Activated T-cell treated with anti-CD3 and anti-CD28 coated beads for 48 hours (primary cell): Measurements from ENCODE around the gene PAGE2.
"Not testable (repeated sequence)": the region's sequence is repeated elsewhere in the genome, so short reads cannot be mapped to it uniquely, and the experiment has no call there.

Source experiments
- DNase-seq: peaks from one replicate; pipeline ENCODE4 v3.0.0-alpha.2; 2020; ENCODE audit warnings: low read depth

Gene PAGE2, protein sequence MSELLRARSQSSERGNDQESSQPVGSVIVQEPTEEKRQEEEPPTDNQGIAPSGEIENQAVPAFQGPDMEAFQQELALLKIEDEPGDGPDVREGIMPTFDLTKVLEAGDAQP

DNA sequence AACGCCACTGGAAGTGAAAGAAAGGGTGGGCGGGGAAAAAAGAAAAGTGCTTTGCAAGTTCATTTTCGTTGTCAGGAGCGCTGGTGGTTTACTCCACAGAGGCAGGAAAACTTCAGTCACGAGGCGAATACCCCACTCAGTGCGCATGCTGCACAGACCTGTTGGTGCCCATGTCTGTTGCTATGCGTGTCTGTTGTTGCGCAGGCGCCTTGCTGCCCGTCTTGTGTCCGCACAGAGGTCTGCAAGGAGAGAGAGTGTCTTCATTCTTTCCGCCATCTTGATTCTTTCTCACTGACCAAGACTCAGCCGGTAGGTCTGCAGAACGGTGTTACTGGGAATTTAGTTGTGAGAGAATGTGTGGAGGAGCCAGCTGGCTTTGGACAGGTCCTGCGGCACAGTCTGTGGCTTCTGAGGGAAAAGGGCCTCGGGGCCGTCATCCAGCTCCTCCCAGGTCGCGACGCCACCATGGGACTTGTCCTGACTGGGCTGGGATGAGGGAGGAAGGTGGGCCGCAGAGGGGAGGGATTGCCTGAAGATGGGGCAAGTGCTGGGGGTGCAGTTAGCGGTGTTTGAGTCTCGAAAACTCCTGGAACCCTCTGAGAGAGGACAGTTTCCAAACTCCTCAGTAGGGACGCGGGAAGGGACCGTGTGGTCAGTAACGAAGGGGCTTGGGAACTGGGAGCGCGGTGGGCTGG, at the start of gene PAGE2:
Gene PAGE2 (plus strand): TSS at position 224 of the 695 bp plus-strand sequence. CDS start 1,003 bp downstream, outside the sequence.
- no peak for DNase-seq

DNA sequence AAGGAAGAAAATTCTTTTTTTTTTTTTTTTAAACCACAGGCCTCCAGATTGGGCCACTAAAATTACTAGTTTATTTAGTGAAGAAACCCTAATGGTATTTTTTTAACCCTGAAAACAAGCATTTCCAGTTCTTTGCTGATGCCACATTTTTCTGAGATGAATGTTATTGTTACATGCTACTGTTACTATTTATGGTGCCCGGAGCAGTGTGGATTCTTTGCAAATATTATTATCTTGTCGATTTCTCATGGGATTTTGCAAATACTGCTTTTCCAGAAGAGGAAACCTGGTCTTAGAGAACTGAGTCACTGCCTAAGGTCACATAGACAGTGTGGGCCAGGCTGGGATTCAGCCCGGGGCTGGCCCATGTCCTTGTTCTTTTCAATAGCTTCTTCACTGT, 49.3 kb upstream of the PAGE2 start:
- no peak for DNase-seq

DNA sequence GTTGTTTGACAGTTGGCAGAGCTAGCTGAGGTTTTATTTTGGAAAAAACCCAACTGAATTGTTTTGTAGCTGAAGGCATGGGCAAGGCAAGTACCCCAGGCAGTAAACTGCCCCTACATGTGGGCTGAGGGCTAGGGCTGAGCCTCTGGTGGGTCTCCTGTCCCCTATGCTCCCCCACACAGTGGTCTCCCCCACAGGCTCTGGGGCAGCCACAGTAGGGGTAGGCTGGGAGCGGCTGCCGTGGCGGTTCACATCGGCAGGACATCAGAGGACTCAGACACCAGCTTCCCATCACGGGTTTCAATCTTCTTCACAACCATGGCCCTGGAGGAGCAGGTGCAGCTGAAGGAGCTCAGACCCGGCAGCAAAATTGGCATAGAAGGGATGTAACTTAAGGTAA, 47.3 kb upstream of the PAGE2 start:
- DNase-seq, result no peak

DNA sequence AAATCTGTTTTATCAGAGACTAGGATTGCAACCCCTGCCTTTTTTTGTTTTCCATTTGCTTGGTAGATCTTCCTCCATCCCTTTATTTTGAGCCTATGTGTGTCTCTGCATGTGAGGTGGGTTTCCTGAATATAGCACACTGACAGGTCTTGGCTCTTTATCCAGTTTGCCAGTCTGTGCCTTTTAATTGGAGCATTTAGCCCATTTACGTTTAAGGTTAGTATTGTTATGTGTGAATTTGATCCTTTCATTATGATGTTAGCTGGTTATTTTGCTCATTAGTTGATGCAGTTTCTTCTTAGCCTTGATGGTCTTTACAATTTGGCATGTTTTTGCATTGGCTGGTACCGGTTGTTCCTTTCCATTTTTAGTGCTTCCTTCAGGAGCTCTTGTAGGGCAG, 38.2 kb upstream of the PAGE2 start:
- DNase-seq, result not testable (repeated sequence)

DNA sequence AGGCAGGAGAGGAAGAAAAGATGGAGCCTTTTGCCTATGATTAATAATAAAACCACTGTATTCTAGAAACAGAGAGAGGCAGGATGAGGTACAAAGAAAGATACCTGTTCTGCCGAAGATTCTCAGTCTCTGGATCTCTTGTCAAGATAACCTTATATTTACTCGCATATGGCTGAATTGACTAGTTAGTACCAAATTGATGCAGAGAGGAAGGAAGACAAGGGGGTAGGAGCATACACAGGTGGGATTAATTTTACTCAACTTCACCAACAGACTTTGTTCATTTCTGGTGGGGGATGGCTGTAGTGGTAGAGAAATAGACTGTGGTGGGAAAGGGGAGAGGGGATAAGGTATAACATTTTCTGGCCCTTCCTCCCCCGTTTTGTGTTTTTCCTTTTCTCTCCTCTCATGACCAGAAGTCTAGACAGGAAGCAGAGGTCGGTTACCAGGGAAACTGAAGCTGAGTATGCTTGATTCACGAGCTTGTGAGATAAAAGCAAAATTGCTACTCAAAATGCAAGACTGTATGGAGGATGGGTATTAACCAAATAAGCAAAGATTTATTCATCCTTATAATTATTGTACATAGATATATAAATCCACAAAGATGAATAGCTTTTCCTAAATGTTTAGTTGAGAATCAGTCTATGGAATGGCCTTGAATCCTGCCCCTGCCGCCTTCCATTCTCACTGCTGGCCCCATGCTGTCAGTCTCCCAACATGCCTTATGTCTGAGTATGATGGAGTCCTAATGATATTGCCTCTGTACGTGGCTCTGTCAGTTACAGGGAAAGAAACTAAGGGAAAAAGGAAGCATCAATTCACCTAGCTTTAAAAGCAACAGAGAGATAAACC, 31.8 kb upstream of the PAGE2 start:
- DNase-seq, result no peak

DNA sequence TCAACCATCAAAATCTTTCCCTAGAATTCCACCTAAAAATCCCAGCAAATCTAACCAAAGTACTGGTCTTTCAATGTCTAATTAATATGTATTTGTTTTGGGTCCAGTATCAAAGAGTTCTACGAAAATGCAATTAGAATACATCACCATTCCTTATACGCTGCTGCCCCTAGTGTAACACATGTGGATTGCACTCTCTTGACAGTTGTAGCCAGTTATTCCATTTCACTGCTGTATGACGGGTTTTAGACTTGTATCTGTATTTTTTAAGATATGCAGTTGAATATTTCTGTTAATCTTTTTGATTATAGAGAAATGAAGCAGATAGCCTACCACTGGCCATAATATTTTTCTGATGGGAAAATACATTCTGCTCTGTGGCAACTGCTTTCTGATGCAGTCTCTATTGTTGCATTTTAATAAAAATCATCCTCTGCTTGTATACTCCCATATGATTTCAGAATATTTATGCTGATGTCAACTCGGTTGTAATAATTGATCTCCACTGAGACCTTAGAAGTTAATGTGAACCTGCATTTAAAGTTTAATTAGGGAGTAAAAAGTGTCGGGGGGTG, 31.1 kb upstream of the PAGE2 start:
- no peak for DNase-seq

DNA sequence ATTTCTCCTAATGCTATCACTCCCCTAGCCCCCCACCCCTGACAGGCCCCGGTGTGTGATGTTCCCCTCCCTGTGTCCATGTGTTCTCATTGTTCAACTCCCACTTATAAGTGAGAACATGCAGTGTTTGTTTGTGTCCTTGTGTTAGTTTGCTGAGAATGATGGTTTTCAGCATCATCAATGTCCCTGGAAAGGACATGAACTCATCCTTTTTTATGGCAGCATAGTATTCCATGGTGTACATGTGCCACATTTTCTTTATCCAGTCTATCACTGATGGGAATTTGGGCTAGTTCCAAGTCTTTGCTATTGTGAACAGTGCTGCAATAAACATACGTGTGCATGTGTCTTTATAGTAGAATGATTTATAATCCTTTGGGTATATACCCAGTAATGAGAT, 21.6 kb upstream of the PAGE2 start:
- DNase-seq, result not testable (repeated sequence)

DNA sequence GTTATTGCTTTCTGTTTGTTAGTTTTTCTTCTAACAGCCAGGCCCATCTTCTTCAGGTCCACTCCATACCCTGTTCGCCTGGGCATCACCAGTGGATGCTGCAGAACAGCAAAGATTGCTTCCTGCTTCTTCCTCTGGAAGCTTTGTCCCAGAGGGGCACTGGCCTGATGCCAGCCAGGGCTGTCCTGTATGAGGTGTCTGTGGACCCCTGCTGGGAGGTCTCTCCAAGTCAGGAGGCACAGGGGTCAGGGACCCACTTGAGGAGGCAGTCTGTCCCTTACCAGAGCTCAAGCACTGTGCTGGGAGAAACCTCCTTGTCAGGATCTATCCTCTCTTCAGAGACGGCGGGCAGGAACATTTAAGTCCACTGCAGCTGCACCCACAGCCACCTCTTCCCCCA, 16.5 kb upstream of the PAGE2 start:
- DNase-seq, result no peak

DNA sequence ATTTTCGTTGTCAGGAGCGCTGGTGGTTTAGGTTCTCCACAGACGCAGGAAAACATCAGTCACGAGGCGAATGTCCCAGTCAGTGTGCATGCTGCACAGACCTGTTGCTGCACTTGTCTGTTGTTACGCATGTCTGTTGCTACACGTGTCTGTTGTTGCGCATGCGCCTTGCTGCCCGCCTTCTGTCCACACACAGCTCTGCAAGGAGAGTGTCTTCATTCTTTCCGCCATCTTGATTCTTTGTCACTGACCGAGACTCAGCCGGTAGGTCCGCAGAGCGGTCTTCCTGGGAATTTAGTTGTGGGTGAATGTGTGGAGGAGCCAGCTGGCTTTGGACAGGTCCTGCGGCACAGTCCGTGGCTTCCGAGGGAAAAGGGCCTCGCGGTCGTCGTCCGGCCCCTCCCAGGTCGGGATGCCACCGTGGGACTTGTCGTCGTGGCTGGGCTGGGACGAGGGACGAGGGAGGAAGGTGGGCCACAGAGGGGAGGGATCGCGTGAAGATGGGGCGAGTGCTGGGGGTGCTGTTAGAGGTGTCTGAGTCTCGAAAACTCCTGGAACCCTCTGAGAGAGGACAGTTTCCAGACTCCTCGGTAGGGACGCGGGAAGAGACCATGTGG, 13.9 kb upstream of the PAGE2 start, which contains the start of gene PAGE2B:
Gene PAGE2B (plus strand): TSS at position 180 of the 617 bp plus-strand sequence. CDS start 1,012 bp downstream, outside the sequence.
- no peak for DNase-seq

DNA sequence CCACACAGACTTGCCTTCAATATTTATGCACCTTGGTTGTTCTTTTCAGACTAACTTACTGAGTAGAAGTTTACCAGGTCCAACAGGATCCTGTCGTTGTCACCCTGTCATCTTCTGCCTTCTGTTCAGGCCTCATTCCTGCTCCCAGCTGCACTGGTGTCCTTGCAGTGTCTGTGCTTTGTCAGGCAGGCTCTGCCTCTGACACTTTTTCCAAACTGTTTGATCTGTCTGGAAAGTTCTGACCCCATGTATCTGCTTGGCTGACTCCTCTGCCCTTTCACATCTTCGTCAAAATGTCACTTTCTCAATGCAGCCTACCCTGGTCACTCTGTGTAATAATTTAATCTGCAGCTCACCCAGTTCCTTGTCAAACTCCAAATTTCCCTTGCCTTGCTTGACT, 9.9 kb downstream of the PAGE2 start:
- no peak for DNase-seq

DNA sequence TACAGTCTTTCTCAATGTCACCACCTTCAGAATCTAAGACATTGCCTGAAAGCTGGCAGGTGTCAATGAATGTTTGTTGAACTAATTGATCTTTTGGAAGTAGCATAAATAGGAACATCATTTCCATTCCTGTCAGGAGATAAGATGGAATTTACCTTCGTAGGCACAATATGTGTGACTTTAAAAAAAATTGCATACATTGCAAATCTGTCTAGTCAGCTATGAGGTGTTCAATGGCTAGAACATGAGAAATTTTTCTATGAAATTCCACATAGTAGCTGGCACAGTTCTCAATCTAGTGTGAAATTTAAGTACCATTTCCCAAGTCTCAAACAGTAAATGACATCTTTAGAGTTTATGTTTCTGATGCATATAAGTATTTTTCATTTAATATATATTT, 10.3 kb downstream of the PAGE2 start:
- no peak for DNase-seq

DNA sequence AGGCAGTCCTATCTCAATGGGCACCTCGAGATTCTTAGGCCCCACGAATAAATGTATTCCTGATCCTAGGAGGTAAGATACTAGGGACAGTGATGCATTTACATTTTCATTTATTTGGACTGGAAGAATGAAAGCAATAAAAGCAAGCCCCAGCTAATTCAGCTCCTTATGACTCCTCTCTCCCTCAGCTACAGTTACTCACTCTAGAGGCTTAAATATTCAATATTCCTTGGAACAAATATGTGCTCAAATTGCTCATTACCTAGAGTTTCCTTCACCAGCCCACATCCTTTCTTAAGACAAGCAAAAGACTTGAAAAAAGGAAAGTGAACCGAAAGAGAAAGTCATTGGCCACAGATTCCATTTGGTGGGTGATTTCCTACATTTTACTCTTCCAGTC, 13.9 kb downstream of the PAGE2 start:
- no peak for DNase-seq

DNA sequence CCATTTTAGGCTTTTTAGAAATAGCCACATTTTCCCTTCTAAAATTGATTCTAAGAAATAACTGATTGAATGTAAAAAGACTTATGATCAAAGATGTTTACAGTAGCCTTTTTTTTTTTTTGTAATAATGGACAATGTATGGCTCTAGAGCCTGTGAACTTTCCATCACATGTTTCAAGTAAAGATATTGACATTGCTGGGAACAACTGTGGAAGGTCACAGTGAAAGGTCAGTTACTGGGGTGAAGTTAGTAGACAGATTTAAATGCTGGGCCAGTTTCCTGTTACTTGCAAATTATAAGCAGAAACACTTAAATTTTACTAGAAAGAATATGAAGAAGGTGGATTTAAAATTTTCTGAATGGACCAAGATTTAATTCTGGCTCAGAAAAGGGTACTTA, 18.4 kb downstream of the PAGE2 start:
- DNase-seq, result no peak

DNA sequence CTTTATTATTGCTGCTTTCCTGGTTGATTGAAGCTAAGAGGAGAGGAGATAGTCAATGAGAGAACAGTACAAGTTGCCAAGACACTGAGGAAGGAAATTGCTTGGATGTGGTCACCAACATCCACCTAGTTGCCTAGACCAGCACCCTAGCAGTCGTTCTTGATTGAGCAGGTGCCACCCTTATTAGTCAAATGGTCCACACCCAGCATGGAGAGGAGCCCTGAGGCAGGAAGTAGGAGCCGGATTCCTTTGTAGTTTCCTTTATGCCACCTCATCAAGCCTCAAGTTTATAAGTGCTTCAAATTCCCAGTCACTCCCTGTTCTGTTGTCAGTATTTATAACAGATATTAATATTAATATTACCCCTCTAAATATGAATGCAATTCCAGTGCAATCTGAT, 19.1 kb downstream of the PAGE2 start:
- no peak for DNase-seq

DNA sequence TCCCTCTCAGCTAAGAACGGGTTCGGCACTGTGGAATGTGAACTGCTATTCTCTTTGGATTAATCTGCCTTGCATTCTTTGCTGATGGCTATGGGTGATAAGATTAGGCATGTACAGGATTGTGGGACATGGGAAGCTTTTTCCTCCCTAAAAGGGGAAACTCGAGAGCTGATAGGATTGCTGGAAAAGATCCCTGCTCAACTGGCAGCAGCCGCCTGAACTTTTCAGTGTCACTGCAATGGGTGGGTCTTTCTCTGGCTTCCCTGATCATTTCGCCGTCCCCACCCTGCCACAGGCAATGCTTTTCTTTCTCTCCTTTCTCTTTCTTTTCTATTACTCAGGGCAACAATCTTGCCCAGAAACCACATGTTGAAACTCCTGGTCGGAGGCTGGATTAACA, 20.5 kb downstream of the PAGE2 start:
- no peak for DNase-seq

DNA sequence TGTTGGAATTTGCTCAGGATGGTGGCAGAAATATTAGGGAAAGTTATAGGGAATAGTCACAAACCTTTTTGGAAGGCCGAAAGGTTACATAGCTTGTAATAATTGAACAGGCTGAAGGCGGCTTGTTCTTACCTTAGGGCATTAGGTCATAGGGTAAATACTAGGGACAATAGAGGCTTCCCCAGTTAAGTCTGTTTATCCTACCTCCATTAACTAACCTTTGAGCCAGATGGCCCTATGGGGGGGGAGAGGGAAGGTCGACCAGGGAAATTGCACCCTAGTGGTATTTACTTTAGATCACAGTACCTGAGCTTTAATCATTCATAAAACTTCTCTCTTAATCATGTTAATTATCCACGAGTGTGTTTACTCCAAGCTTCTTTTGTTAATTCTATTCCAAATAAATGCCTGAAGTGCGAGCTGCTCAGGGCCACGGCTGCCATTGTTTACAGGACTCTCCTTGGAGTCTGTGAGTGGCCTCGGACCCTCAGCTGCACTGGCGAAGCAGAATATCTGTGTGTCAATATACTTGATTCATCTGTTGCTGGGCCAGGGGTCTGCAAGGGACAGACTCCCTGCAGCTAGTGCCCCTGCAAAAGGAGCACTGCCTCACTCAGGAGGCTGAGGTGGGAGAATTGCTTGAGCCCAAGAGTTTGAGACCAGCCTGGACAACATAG, 22.9 kb downstream of the PAGE2 start:
- no peak for DNase-seq

DNA sequence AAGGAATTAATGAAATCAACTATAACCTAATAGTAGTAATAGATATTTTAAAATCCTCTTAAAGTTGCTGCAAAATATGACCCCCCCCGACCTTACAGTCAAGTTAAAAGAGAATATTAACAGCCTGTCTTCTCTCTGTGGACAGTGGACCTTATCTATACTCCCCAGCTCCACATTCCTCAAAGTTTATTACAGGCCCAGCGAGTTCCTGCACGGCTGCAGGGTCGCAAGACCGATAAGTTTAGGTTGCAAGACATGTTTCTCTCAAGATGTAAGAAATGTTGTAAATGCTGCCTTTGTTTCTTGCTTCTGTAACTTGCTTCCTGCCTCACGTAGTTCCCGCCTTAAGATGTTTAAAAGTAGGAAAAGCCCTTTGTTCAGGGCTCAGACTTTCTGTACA, 27.8 kb downstream of the PAGE2 start:
- DNase-seq, result not testable (repeated sequence)

DNA sequence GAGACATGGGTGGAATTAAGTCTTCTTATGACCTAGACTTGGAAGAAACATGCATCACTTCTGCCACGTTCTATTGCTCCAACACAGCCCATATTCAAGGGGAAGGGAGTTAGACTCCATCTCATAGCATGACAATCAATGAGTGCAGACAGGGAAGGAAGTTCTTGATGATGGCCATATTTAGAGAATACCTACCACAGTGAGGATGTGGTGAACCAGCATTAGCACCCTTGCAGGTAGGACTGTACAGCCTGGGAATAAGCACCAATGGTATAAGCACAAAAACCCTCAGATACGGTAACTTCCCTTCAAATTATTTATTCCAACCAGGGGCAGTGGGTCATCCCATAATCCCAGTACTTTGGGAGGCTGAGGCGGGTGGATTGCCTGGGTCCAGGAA, 29.8 kb downstream of the PAGE2 start:
- no peak for DNase-seq

DNA sequence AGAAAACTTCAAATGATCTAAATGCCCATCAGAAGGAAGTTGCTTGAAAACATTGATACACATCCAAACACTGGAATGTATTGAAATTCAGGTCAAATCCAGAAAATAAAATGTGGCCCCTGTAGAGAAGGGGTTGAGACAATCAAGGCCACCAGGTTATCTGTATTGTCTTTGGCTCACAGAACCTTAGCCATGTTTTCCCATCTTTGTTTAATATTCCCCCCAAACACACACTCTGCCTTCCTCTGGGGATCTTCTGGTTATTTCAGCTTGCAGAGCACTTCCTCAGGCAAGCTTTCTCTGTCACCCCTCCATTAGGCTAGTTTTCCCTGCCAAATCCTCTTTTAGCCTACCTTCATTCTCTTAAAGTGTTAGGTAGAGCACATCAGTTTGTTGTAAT, 30.5 kb downstream of the PAGE2 start:
- no peak for DNase-seq

DNA sequence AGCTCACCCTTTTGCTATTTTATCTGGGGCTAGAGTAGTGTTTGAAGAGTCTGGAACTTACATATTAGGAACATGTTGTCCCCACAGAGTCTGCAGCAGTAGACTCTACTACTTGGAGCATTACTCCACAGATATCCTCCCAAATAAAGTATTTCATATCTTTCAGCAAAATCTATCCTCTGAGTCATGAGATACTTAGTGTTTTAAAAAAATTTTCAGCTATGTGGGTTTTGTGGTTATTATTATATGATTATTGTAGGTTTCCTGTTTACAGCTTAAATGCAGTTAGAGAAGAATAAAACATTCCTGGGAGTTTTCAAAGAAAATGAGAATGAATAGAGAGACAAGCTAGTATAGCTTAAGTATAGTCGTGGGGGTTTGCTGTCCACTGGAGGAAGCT, 30.9 kb downstream of the PAGE2 start:
- no peak for DNase-seq

DNA sequence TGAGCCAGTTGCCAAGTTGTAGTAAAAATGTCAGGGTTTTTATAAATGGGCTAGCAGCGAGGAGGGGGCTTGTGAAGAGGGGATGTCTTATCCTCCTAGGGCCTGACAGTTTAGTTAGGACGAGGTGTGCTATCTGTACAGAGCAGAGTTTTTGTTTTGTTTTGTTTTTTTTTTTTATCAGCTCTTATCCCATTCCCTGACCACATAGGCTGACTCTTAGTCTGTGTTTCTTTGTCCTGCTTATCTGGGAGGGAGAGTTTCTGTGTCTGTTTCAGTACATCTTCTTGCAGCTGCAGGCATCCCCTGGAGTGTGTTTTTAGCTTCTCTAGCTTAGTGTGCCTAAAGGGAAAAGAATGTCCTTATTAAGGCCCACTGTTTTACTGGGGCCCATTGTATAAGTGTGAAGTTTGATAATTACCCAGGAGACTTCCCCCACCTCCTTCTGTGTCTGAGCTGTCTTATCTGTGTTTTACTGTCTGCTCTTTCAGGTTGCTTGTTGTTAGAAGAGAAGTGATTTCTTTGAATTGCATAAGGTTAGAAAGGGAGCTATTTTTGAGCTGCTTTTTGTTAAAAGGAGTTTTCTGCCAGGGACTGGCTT, 32.0 kb downstream of the PAGE2 start:
- no peak for DNase-seq
